ENCODE data around the gene ASCC2. TPM values are rescaled to one million over a fixed set of nuclear protein-coding genes. Genes with fewer than 3 reads are reported as not detected.
"Not testable (repeated sequence)": the region's sequence is repeated elsewhere in the genome, so short reads cannot be mapped to it uniquely, and the experiment has no call there.

Gene ASCC2
- total RNA-seq, 4 donors from 2014 or later = 30.2 to 53.2 (median 45.8) TPM

DNA sequence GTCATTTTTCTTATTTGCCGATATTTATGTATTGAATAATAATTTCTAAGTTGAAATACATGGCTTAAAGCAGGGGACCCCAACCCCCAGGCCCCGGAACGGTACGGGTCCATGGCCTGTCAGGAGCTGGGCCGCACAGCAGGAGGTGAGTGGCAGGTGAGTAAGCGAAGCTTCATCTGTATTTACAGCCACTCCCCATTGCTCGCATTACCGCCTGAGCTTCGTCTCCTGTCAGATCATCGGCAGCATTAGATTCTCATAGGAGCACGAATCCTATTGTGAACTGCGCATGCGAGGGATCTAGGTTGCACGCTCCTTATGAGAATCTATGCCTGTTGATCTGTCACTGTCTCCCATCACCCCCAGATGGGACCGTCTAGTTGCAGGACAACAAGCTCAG lies 75.8 kb downstream of the ASCC2 start:
- intact Hi-C loops (cut with DNase I; ENCODE audit: low total_unique reads) = no loop called here

GRCh38 chr22:29758959-29759358 lies 79.1 kb downstream of the ASCC2 start:
- TF ChIP-seq, protein P1, sequence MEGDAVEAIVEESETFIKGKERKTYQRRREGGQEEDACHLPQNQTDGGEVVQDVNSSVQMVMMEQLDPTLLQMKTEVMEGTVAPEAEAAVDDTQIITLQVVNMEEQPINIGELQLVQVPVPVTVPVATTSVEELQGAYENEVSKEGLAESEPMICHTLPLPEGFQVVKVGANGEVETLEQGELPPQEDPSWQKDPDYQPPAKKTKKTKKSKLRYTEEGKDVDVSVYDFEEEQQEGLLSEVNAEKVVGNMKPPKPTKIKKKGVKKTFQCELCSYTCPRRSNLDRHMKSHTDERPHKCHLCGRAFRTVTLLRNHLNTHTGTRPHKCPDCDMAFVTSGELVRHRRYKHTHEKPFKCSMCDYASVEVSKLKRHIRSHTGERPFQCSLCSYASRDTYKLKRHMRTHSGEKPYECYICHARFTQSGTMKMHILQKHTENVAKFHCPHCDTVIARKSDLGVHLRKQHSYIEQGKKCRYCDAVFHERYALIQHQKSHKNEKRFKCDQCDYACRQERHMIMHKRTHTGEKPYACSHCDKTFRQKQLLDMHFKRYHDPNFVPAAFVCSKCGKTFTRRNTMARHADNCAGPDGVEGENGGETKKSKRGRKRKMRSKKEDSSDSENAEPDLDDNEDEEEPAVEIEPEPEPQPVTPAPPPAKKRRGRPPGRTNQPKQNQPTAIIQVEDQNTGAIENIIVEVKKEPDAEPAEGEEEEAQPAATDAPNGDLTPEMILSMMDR (IDR thresholded peaks at IDR 0.05) = no peak
- TF ChIP-seq POLR2A (IDR thresholded peaks at IDR 0.05) = no peak
- intact Hi-C loops (cut with DNase I; ENCODE audit: low total_unique reads) = no loop called here
- 75 to 84% methylated on average over 5 of the region's 5 CpGs for WGBS, 2 donors
- H3K4me3 ChIP-seq (ENCODE audit: low read depth, poor library complexity, severe bottlenecking) = no peak overlapping the region
- no peak for DNase-seq (ENCODE audit: low spot score in 2 of 2)

More for the DNA sequence above, 75.8 kb downstream of the ASCC2 start:
- WGBS, 2 donors = 86 to 93% methylated on average over 15 of the region's 15 CpGs
- TF ChIP-seq, protein P1 (IDR thresholded peaks at IDR 0.05) = no peak
- no peak for TF ChIP-seq POLR2A (IDR thresholded peaks at IDR 0.05)
- no peak for DNase-seq (ENCODE audit: low spot score in 2 of 2)
- no peak overlapping the region for H3K4me3 ChIP-seq (ENCODE audit: low read depth, poor library complexity, severe bottlenecking)

- TF ChIP-seq, protein P1 (IDR thresholded peaks at IDR 0.05) = no peak
- no peak for TF ChIP-seq POLR2A (IDR thresholded peaks at IDR 0.05)
- 67 to 76% methylated on average over 7 of the region's 7 CpGs for WGBS, 2 donors
- DNase-seq (ENCODE audit: low spot score in 2 of 2) = no peak
- no peak overlapping the region for H3K4me3 ChIP-seq (ENCODE audit: low read depth, poor library complexity, severe bottlenecking)
- intact Hi-C loops (cut with DNase I; ENCODE audit: low total_unique reads) = no loop called here
Observed at GRCh38 chr22:29758068-29758622, 79.9 kb downstream of the ASCC2 start.

- no peak for DNase-seq (ENCODE audit: low spot score in 2 of 2)
- 82 to 88% methylated on average over 3 of the region's 3 CpGs for WGBS, 2 donors
- TF ChIP-seq POLR2A (IDR thresholded peaks at IDR 0.05) = no peak
- TF ChIP-seq, protein P1 (IDR thresholded peaks at IDR 0.05) = no peak
- H3K4me3 ChIP-seq (ENCODE audit: low read depth, poor library complexity, severe bottlenecking) = no peak overlapping the region
- intact Hi-C loops (cut with DNase I; ENCODE audit: low total_unique reads) = no loop called here
Observed at GRCh38 chr22:29757096-29757495, 81.0 kb downstream of the ASCC2 start.

DNA sequence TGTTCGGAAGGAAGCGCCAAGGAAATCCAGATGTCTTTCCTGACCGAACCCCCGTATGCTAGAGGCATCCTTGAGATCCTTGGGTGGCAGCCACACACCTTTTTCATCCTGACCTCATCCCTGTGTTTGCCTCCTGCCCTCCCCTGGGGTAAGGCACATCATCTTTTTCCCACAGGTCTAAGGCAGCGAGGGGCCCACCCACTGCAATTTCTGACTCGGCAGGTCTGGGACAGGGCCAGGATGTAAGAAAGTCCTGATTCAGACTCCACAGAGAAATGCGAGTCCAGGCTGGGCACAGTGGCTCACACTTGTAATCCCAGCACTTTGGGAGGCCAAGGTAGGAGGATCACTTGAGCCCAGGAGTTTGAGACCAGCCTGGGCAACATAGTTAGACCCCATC lies 81.7 kb downstream of the ASCC2 start:
- intact Hi-C loops (cut with DNase I; ENCODE audit: low total_unique reads) = no loop called here
- WGBS, 2 donors = 68 to 69% methylated on average over 7 of the region's 7 CpGs
- TF ChIP-seq POLR2A (IDR thresholded peaks at IDR 0.05) = no peak
- TF ChIP-seq, protein P1 (IDR thresholded peaks at IDR 0.05) = no peak
- no peak overlapping the region for H3K4me3 ChIP-seq (ENCODE audit: low read depth, poor library complexity, severe bottlenecking)
- DNase-seq (ENCODE audit: low spot score in 2 of 2) = no peak

DNA sequence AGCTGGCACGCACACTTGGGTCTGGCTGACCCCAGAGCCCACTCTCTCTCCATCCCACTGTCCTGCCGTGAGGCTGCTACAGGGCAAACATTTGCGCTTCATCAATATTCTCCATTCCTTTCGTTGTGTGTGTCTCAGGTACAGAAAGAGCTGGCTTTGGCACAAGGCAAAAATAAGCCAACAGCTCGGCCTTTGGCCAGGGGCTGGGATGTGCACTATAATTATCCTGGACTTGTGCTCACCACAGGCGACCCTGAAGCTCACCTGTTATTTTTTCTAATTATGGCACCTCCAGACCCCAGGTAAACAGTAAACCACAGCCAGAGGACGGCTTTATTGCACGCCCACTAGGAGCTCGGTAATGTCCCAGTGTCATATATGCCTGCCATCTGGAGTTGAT lies 82.2 kb downstream of the ASCC2 start:
- DNase-seq (ENCODE audit: low spot score in 2 of 2) = no peak
- TF ChIP-seq, protein P1 (IDR thresholded peaks at IDR 0.05) = no peak
- TF ChIP-seq POLR2A (IDR thresholded peaks at IDR 0.05) = no peak
- intact Hi-C loops (cut with DNase I; ENCODE audit: low total_unique reads) = no loop called here
- no peak overlapping the region for H3K4me3 ChIP-seq (ENCODE audit: low read depth, poor library complexity, severe bottlenecking)
- 91 to 94% methylated on average over 9 of the region's 9 CpGs for WGBS, 2 donors

DNA sequence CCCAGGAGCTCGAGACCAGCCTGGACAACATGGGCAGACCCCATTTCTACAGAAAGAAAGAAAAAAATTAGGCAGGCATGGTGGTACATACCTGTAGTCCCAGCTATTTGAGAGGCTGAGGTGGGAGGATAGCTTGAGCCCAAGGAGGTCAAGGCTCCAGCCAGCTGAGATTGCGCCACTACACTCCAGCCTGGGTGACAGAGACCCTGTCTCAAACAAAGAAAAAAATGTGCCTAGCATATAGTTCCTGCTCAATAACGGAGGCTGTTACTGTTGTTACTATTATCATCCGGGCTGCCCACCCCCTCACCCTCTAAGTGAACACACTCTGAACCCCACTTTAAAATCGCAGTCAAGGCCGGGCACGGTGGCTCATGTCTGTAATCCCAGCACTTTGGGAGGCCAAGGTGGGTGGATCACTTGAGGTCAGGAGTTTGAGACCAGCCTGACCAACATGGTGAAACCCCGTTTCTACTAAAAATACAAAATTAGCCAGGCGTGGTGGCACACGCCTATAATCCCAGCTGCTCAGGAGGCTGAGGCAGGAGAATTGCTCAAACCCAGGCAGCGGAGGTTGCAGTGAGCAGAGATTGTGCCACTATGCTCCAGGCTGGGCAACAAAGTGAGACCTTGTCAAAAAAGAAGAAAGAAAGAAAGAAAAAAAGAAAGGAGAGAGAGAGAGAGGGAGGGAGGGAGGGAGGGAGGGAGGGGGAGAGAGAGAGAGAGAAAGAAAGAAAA lies 83.2 kb downstream of the ASCC2 start:
- WGBS, 2 donors = 89 to 91% methylated on average over 11 of the region's 11 CpGs
- DNase-seq (ENCODE audit: low spot score in 2 of 2); intact Hi-C loops (cut with DNase I; ENCODE audit: low total_unique reads); H3K4me3 ChIP-seq (ENCODE audit: low read depth, poor library complexity, severe bottlenecking): not testable (repeated sequence)
